GM12878 (cell line): ENCODE data around the gene LYSMD2. TPM values are rescaled to one million over a fixed set of nuclear protein-coding genes. Genes with fewer than 3 reads are reported as not detected.

Source experiments
- ATAC-seq: fragments of 200-7000 bp; cut with Tn5 transposase; 3 replicates; pipeline ENCODE4 v1.9.1; 2020; ENCODE audit warnings: mild to moderate bottlenecking, moderate library complexity
- BruUV-seq: library from RNA; stranded (reverse); fragments of 400-500 nt; replicated peaks from 2 replicates; lab custom pipeline; 2021; lab: Mats Ljungman, UMichigan
- CTCF ChIA-PET: fragments of 300-600 bp; sonication (Branson Sonifier 250); formaldehyde crosslinking; extraction: SDS; loops from one replicate; lab custom pipeline; 2021; ENCODE audit warnings: inconsistent platforms; lab: Yijun Ruan, JAX
- POLR2A ChIA-PET: fragments of 350-600 bp; formaldehyde crosslinking; extraction: SDS; loops from one replicate; lab custom pipeline; 2021; ENCODE audit warnings: inconsistent platforms; lab: Charles Lee
- RAD21 ChIA-PET: fragments of 300-600 bp; sonication (Branson Sonifier 250); formaldehyde crosslinking; loops from one replicate; lab custom pipeline; 2023; ENCODE audit warnings: antibody characterized with exemption; ENCODE audit not compliant: unreplicated experiment; lab: Charles Lee
- SMC1A ChIA-PET: fragments of 300-600 bp; sonication (Branson Sonifier 250); formaldehyde crosslinking; loops from one replicate; lab custom pipeline; 2023; ENCODE audit not compliant: unreplicated experiment, uncharacterized antibody; lab: Charles Lee
- DNase-seq: peaks from one replicate; pipeline ENCODE4 v3.0.0-alpha.2; 2011; ENCODE audit warnings: low read depth, low spot score
- FAIRE-seq: peaks from 3 replicates; lab custom pipeline; 2011; peaks lifted over from hg19 to GRCh38; lab: Jason Lieb, UNC
- H2AFZ ChIP-seq: 2 replicates; pipeline ENCODE4 v1.6.0; 2011; ENCODE audit warnings: low read depth, low read length, control low read depth; ENCODE audit not compliant: control insufficient read depth
- H3K27ac ChIP-seq: 2 replicates; pipeline ENCODE4 v1.5.1; 2011; ENCODE audit warnings: control low read depth; ENCODE audit not compliant: control insufficient read depth, insufficient read depth
- H3K27me3 ChIP-seq, 2 experiments: replicated peaks in 1 of 2; 2 replicates each; pipeline versions ENCODE4 v1.6.0 to v1.6.1; 2011; ENCODE audit warnings: low read length in 1 of 2; ENCODE audit not compliant: control insufficient read depth in 2 of 2, insufficient read depth in 2 of 2
- H3K36me3 ChIP-seq, 2 experiments: 2 replicates each; pipeline ENCODE4 v1.5.1; 2011; ENCODE audit warnings: low read length in 1 of 2; ENCODE audit not compliant: control insufficient read depth in 2 of 2, insufficient read depth in 2 of 2
- H3K4me1 ChIP-seq: 2 replicates; pipeline ENCODE4 v1.6.1; 2011; ENCODE audit warnings: mild to moderate bottlenecking, low read length, moderate library complexity, mixed read lengths; ENCODE audit not compliant: control insufficient read depth, insufficient read depth
- H3K4me2 ChIP-seq: 2 replicates; pipeline ENCODE4 v1.6.0; 2011; ENCODE audit warnings: control low read depth; ENCODE audit not compliant: control insufficient read depth, insufficient read depth
- H3K4me3 ChIP-seq: fragments of 200-600 bp; sonication (generic); 2 replicates; pipeline ENCODE4 v1.5.1; 2016
- H3K79me2 ChIP-seq: 2 replicates; pipeline ENCODE4 v1.6.0; 2011; ENCODE audit warnings: low read length; ENCODE audit not compliant: control insufficient read depth, insufficient read depth
- H3K9ac ChIP-seq: 2 replicates; pipeline ENCODE4 v1.8.0; 2011; ENCODE audit warnings: low read length, control low read depth, mixed read lengths; ENCODE audit not compliant: control insufficient read depth, insufficient read depth
- H3K9me3 ChIP-seq: replicated peaks from 3 replicates; pipeline ENCODE4 v1.5.1; 2011; ENCODE audit warnings: mild to moderate bottlenecking, low read length; ENCODE audit not compliant: control insufficient read depth, insufficient read depth
- H4K20me1 ChIP-seq: 2 replicates; pipeline ENCODE4 v1.6.0; 2011; ENCODE audit not compliant: control insufficient read depth, insufficient read depth
- BHLHE40 ChIP-seq, 2 experiments: fragments of 450-650 bp in 1 of 2; IDR thresholded peaks; 2 replicates each; pipeline ENCODE4 v1.6.1; 2011 to 2017; ENCODE audit warnings: low read depth in 2 of 2, borderline replicate concordance in 1 of 2, improper control_type of control experiment in 1 of 2, low read length in 1 of 2, mild to moderate bottlenecking in 1 of 2
- BRCA1 ChIP-seq: IDR thresholded peaks from 2 replicates; pipeline ENCODE4 v1.6.1; 2011; ENCODE audit warnings: low read depth, low read length, improper control_type of control experiment
- EED ChIP-seq: sonication (generic); IDR thresholded peaks from 2 replicates; pipeline ENCODE4 v1.6.1; 2016; ENCODE audit warnings: antibody characterized with exemption, low read depth
- NR2F1 ChIP-seq: fragments of 450-650 bp; conservative IDR thresholded peaks from 2 replicates; pipeline ENCODE4 v1.6.1; 2017; ENCODE audit warnings: mild to moderate bottlenecking
- PAX5 ChIP-seq: IDR thresholded peaks from 2 replicates; pipeline ENCODE4 v1.6.1; 2011; ENCODE audit warnings: low read depth, low read length, borderline replicate concordance
- RCOR1 ChIP-seq: conservative IDR thresholded peaks from 2 replicates; pipeline ENCODE4 v1.6.1; 2012; ENCODE audit warnings: low read depth, low read length, improper control_type of control experiment
- SIN3A ChIP-seq: IDR thresholded peaks from 2 replicates; pipeline ENCODE4 v1.6.1; 2012; ENCODE audit warnings: low read depth, low read length, improper control_type of control experiment
- SREBF1 ChIP-seq: IDR thresholded peaks from 2 replicates; pipeline ENCODE4 v1.6.1; 2012; ENCODE audit warnings: mild to moderate bottlenecking, low read length
- ZZZ3 ChIP-seq: IDR thresholded peaks from 2 replicates; pipeline ENCODE4 v1.6.1; 2011; ENCODE audit warnings: low read depth; ENCODE audit not compliant: control insufficient read depth, insufficient read length
- WGBS: methylation state at CpG from one replicate; pipeline ENCODE4 v1.1.6; 2016; ENCODE audit warnings: low lambda C conversion rate; ENCODE audit not compliant: insufficient replicate concordance, insufficient coverage; ENCODE audit errors: missing lambda C conversion rate; 5-methylcytosine and 5-hydroxymethylcytosine counted together
- in situ Hi-C: fragments of 300-500 bp; cut with MboI; formaldehyde crosslinking; loops from 9 replicates; pipeline ENCODE4 v1.14.3; 2018; ENCODE audit warnings: mixed read lengths
- intact Hi-C: fragments of 100-400 bp; cut with micrococcal nuclease; formaldehyde crosslinking; loops from one replicate; pipeline ENCODE4 v1.14.2; 2022; ENCODE audit not compliant: unreplicated experiment
- polyA plus RNA-seq, 11 experiments: library from polyadenylated mRNA; depleted of rRNA in 4 of 11; unstranded in 6 of 11; stranded (reverse) in 5 of 11; fragments of >200 nt; fragmentation: Nextera tagmentation in 4 of 11; fragmentation: Illumina TruSeq in 1 of 11; extraction: Ambion mirVana in 4 of 11; extraction: Trizol in 1 of 11; gene quantifications; 1 replicate in 1 of 11; 2 replicates in 10 of 11; pipeline versions ENCODE4 v1.2.1 to v1.2.3, GENCODE V29; 2011 to 2016; ENCODE audit warnings: inconsistent platforms in 2 of 11, missing spikeins in 2 of 11, low read depth in 1 of 11
- total RNA-seq, 4 experiments: library from RNA; depleted of rRNA in 3 of 4; stranded (reverse); fragments of >200 nt in 3 of 4; fragmentation: Illumina TruSeq in 1 of 4; extraction: Trizol in 1 of 4; gene quantifications; 2 replicates each; pipeline versions ENCODE4 v1.2.1 to v1.2.3, GENCODE V29; 2013 to 2021
- TF ChIP-seq, protein P1 (sequence below): fragments of 150-350 bp; IDR thresholded peaks from 2 replicates; pipeline ENCODE4 v1.6.1; 2016; ENCODE audit warnings: low read depth, low read length
- TF ChIP-seq, protein P2 (sequence below): IDR thresholded peaks from 2 replicates; pipeline ENCODE4 v1.6.1; 2012; ENCODE audit warnings: mild to moderate bottlenecking, low read depth, low read length

LYSMD2 gene
- total and polyA plus RNA-seq, 10 of the 15 experiments (the other 5 are each of a cell fraction or from before 2014, with no cell fraction given), result 30.5 to 61.3 (median 45.4) TPM

DNA sequence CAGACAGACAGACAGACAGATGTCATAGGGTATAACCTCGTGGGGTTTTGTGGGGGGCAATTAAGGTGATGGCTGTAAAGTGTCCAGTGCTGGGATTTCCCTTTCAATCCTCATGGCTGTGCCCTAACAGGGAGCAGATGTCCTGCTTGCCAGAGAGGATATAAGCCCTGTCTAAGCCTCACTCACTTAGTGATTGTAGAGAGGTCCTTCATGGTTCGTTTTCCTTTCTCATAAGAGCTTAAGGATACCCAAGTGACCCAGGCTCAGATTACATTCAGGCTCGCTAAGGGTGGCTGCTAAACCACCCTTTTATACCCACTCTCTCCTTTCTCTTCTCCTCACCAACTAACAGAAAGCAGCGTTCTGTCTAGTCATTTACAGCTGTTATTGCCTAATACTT, 19.2 kb downstream of the LYSMD2 start:
- intact Hi-C loops (loop anchor here (5.0 kb wide), 1 partner anchor 36 kb away; the partner anchor contains the start of gene SCG3), in situ Hi-C loops (no loop called here)
- DNase-seq, result no peak
- Histone ChIP-seq H3K9me3 (no peaks in the 10 kb centered on the region), H2AFZ (no peak overlapping the region)
- 72% methylated on average over 4 of the region's 4 CpGs for WGBS
- CTCF ChIA-PET, result no interaction called here
- SMC1A ChIA-PET, result no interaction called here
- no TSS peak for BruUV-seq
- TF ChIP-seq EED, result no peak
- TF ChIP-seq BRCA1, result no peak
- no peak for TF ChIP-seq SIN3A
- TF ChIP-seq PAX5, result no peak
- no peak for TF ChIP-seq ZZZ3
- TF ChIP-seq SREBF1, result no peak
- TF ChIP-seq, all 136 proteins: peak for 0
- no peak for ATAC-seq
- H3K4me2 ChIP-seq, result no peak overlapping the region
- H3K4me1 ChIP-seq, result no peaks in the 10 kb centered on the region
- H3K79me2 ChIP-seq, result peaks cover under 1% of the 10 kb centered on the region; the same call in 1 of the 2 replicates
- RAD21 ChIA-PET, result no interaction called here
- no peaks in the 10 kb centered on the region for H4K20me1 ChIP-seq
- POLR2A ChIA-PET, result no interaction called here
- H3K27ac ChIP-seq, result no peak overlapping the region
- FAIRE-seq, result no peak
- no peaks in the 10 kb centered on the region for H3K27me3 ChIP-seq
- H3K9ac ChIP-seq, result no peak overlapping the region
- peaks cover 0 to 9% of the 10 kb centered on the region in 2 experiments; a peak in 3 of 4 replicates for H3K36me3 ChIP-seq
- no peak overlapping the region for H3K4me3 ChIP-seq

DNA sequence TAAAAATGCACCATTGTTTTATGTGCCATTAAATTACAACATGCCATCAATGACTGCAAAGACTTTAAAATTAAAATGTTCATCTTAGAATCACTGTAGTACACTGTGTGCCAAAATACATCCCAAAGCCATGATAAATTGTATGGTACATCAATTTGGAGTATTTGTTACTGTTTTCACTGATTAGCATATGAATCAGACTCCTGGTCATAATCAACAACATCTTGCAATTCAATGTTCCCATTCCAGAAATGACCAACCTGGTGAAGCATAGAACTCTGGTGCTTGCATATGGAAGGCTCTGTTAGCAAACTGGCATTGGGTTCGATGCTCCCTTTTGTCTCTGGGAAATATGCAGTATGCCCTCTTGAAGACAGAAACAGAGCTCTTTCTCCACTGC, 22.5 kb downstream of the LYSMD2 start:
- SMC1A ChIA-PET, result interaction anchor here (0.7 to 1.2 kb wide), 2 partner anchors 16 to 17 kb away, joined by 3 to 4 read pairs; no protein-coding TSS in a partner anchor
- no peak for FAIRE-seq
- TF ChIP-seq, protein P1, sequence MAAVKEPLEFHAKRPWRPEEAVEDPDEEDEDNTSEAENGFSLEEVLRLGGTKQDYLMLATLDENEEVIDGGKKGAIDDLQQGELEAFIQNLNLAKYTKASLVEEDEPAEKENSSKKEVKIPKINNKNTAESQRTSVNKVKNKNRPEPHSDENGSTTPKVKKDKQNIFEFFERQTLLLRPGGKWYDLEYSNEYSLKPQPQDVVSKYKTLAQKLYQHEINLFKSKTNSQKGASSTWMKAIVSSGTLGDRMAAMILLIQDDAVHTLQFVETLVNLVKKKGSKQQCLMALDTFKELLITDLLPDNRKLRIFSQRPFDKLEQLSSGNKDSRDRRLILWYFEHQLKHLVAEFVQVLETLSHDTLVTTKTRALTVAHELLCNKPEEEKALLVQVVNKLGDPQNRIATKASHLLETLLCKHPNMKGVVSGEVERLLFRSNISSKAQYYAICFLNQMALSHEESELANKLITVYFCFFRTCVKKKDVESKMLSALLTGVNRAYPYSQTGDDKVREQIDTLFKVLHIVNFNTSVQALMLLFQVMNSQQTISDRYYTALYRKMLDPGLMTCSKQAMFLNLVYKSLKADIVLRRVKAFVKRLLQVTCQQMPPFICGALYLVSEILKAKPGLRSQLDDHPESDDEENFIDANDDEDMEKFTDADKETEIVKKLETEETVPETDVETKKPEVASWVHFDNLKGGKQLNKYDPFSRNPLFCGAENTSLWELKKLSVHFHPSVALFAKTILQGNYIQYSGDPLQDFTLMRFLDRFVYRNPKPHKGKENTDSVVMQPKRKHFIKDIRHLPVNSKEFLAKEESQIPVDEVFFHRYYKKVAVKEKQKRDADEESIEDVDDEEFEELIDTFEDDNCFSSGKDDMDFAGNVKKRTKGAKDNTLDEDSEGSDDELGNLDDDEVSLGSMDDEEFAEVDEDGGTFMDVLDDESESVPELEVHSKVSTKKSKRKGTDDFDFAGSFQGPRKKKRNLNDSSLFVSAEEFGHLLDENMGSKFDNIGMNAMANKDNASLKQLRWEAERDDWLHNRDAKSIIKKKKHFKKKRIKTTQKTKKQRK, result no peak
- TF ChIP-seq, protein P2, sequence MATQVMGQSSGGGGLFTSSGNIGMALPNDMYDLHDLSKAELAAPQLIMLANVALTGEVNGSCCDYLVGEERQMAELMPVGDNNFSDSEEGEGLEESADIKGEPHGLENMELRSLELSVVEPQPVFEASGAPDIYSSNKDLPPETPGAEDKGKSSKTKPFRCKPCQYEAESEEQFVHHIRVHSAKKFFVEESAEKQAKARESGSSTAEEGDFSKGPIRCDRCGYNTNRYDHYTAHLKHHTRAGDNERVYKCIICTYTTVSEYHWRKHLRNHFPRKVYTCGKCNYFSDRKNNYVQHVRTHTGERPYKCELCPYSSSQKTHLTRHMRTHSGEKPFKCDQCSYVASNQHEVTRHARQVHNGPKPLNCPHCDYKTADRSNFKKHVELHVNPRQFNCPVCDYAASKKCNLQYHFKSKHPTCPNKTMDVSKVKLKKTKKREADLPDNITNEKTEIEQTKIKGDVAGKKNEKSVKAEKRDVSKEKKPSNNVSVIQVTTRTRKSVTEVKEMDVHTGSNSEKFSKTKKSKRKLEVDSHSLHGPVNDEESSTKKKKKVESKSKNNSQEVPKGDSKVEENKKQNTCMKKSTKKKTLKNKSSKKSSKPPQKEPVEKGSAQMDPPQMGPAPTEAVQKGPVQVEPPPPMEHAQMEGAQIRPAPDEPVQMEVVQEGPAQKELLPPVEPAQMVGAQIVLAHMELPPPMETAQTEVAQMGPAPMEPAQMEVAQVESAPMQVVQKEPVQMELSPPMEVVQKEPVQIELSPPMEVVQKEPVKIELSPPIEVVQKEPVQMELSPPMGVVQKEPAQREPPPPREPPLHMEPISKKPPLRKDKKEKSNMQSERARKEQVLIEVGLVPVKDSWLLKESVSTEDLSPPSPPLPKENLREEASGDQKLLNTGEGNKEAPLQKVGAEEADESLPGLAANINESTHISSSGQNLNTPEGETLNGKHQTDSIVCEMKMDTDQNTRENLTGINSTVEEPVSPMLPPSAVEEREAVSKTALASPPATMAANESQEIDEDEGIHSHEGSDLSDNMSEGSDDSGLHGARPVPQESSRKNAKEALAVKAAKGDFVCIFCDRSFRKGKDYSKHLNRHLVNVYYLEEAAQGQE, result no peak
- TF ChIP-seq BHLHE40 (IDR thresholded peaks at IDR 0.05; ENCODE audit: borderline replicate concordance in 1 of 2, low read depth in 2 of 2, low read length in 1 of 2) (no peak), RCOR1 (no peak), NR2F1 (no peak)

More for the DNA sequence above, 22.5 kb downstream of the LYSMD2 start:
- RAD21 ChIA-PET, result no interaction called here
- H3K27me3 ChIP-seq, result no peaks in the 10 kb centered on the region
- 53% methylated on average over 1 of the region's 1 CpG for WGBS
- ATAC-seq (no peak), DNase-seq (no peak)
- H3K4me1 ChIP-seq, result no peaks in the 10 kb centered on the region
- no peak overlapping the region for H3K9ac ChIP-seq
- H3K4me3 ChIP-seq, result no peak overlapping the region
- BruUV-seq, result no TSS peak
- H3K36me3 ChIP-seq, result no peaks in the 10 kb centered on the region; a peak in 1 of 4 replicates
- H3K27ac ChIP-seq, result no peak overlapping the region
- POLR2A ChIA-PET, result no interaction called here
- H3K4me2 ChIP-seq, result no peak overlapping the region
- CTCF ChIA-PET, result interaction anchor here (1.3 kb wide), 1 partner anchor 65 kb away, joined by 3 read pairs; no protein-coding TSS in a partner anchor
- in situ Hi-C loops, result no loop called here
- no peaks in the 10 kb centered on the region for H3K9me3 ChIP-seq
- H4K20me1 ChIP-seq, result no peaks in the 10 kb centered on the region
- H2AFZ ChIP-seq, result no peak overlapping the region
- H3K79me2 ChIP-seq, result no peaks in the 10 kb centered on the region
- intact Hi-C loops, result loop anchor here (5.0 kb wide), 1 partner anchor 33 kb away; the partner anchor contains the start of gene SCG3
